GM12878 (cell line): ENCODE measurements around the gene ADAM11. TPM values are rescaled to one million over a fixed set of nuclear protein-coding genes. Genes with fewer than 3 reads are reported as not detected.

ENCODE experiments used
- ATAC-seq: fragments of 200-7000 bp; cut with Tn5 transposase; 3 replicates; pipeline ENCODE4 v1.9.1; 2020; ENCODE audit warnings: mild to moderate bottlenecking, moderate library complexity
- BruUV-seq: library from RNA; stranded (reverse); fragments of 400-500 nt; replicated peaks from 2 replicates; lab custom pipeline; 2021; lab: Mats Ljungman, UMichigan
- CTCF ChIA-PET: fragments of 300-600 bp; sonication (Branson Sonifier 250); formaldehyde crosslinking; extraction: SDS; loops from one replicate; lab custom pipeline; 2021; ENCODE audit warnings: inconsistent platforms; lab: Yijun Ruan, JAX
- POLR2A ChIA-PET: fragments of 350-600 bp; formaldehyde crosslinking; extraction: SDS; loops from one replicate; lab custom pipeline; 2021; ENCODE audit warnings: inconsistent platforms; lab: Charles Lee
- RAD21 ChIA-PET: fragments of 300-600 bp; sonication (Branson Sonifier 250); formaldehyde crosslinking; loops from one replicate; lab custom pipeline; 2023; ENCODE audit warnings: antibody characterized with exemption; ENCODE audit not compliant: unreplicated experiment; lab: Charles Lee
- SMC1A ChIA-PET: fragments of 300-600 bp; sonication (Branson Sonifier 250); formaldehyde crosslinking; loops from one replicate; lab custom pipeline; 2023; ENCODE audit not compliant: unreplicated experiment, uncharacterized antibody; lab: Charles Lee
- DNase-seq: peaks from one replicate; pipeline ENCODE4 v3.0.0-alpha.2; 2011; ENCODE audit warnings: low read depth, low spot score
- FAIRE-seq: peaks from 3 replicates; lab custom pipeline; 2011; peaks lifted over from hg19 to GRCh38; lab: Jason Lieb, UNC
- H2AFZ ChIP-seq: 2 replicates; pipeline ENCODE4 v1.6.0; 2011; ENCODE audit warnings: low read depth, low read length, control low read depth; ENCODE audit not compliant: control insufficient read depth
- H3K27ac ChIP-seq: 2 replicates; pipeline ENCODE4 v1.5.1; 2011; ENCODE audit warnings: control low read depth; ENCODE audit not compliant: control insufficient read depth, insufficient read depth
- H3K27me3 ChIP-seq, 2 experiments: replicated peaks in 1 of 2; 2 replicates each; pipeline versions ENCODE4 v1.6.0 to v1.6.1; 2011; ENCODE audit warnings: low read length in 1 of 2; ENCODE audit not compliant: control insufficient read depth in 2 of 2, insufficient read depth in 2 of 2
- H3K36me3 ChIP-seq, 2 experiments: 2 replicates each; pipeline ENCODE4 v1.5.1; 2011; ENCODE audit warnings: low read length in 1 of 2; ENCODE audit not compliant: control insufficient read depth in 2 of 2, insufficient read depth in 2 of 2
- H3K4me1 ChIP-seq: 2 replicates; pipeline ENCODE4 v1.6.1; 2011; ENCODE audit warnings: mild to moderate bottlenecking, low read length, moderate library complexity, mixed read lengths; ENCODE audit not compliant: control insufficient read depth, insufficient read depth
- H3K4me2 ChIP-seq: 2 replicates; pipeline ENCODE4 v1.6.0; 2011; ENCODE audit warnings: control low read depth; ENCODE audit not compliant: control insufficient read depth, insufficient read depth
- H3K4me3 ChIP-seq: fragments of 200-600 bp; sonication (generic); 2 replicates; pipeline ENCODE4 v1.5.1; 2016
- H3K79me2 ChIP-seq: 2 replicates; pipeline ENCODE4 v1.6.0; 2011; ENCODE audit warnings: low read length; ENCODE audit not compliant: control insufficient read depth, insufficient read depth
- H3K9ac ChIP-seq: 2 replicates; pipeline ENCODE4 v1.8.0; 2011; ENCODE audit warnings: low read length, control low read depth, mixed read lengths; ENCODE audit not compliant: control insufficient read depth, insufficient read depth
- H3K9me3 ChIP-seq: replicated peaks from 3 replicates; pipeline ENCODE4 v1.5.1; 2011; ENCODE audit warnings: mild to moderate bottlenecking, low read length; ENCODE audit not compliant: control insufficient read depth, insufficient read depth
- H4K20me1 ChIP-seq: 2 replicates; pipeline ENCODE4 v1.6.0; 2011; ENCODE audit not compliant: control insufficient read depth, insufficient read depth
- CBX5 ChIP-seq: sonication (generic); IDR thresholded peaks from 2 replicates; pipeline ENCODE4 v1.6.1; 2016; ENCODE audit warnings: low read depth, moderate library complexity, mild to moderate bottlenecking, inconsistent platforms
- CHD1 ChIP-seq: IDR thresholded peaks from 2 replicates; pipeline ENCODE4 v1.6.1; 2012; ENCODE audit warnings: low read depth, low read length, improper control_type of control experiment
- FOXK2 ChIP-seq: fragments of 450-650 bp; IDR thresholded peaks from 2 replicates; pipeline ENCODE4 v1.6.1; 2017; ENCODE audit warnings: mild to moderate bottlenecking, moderate library complexity
- HSF1 ChIP-seq: fragments of 150-350 bp; IDR thresholded peaks from 2 replicates; pipeline ENCODE4 v1.6.1; 2014; ENCODE audit warnings: mild to moderate bottlenecking, low read depth, low read length
- JUNB ChIP-seq: IDR thresholded peaks from 2 replicates; pipeline ENCODE4 v1.6.1; 2016; ENCODE audit warnings: antibody characterized with exemption, mild to moderate bottlenecking
- JUND ChIP-seq: IDR thresholded peaks from 2 replicates; pipeline ENCODE4 v1.6.1; 2012; ENCODE audit warnings: low read depth, mild to moderate bottlenecking, low read length, improper control_type of control experiment, moderate library complexity
- MLLT1 ChIP-seq: fragments of 450-650 bp; IDR thresholded peaks from 2 replicates; pipeline ENCODE4 v1.6.1; 2016; ENCODE audit warnings: mild to moderate bottlenecking
- NR2C1 ChIP-seq: fragments of 450-650 bp; IDR thresholded peaks from 2 replicates; pipeline ENCODE4 v1.6.1; 2017; ENCODE audit warnings: antibody characterized with exemption, mild to moderate bottlenecking, moderate library complexity
- POU2F2 ChIP-seq: IDR thresholded peaks from 3 replicates; pipeline ENCODE4 v1.6.1; 2011; ENCODE audit warnings: low read depth, mild to moderate bottlenecking, low read length, borderline replicate concordance
- RB1 ChIP-seq: fragments of 450-650 bp; formaldehyde crosslinking; IDR thresholded peaks from 2 replicates; pipeline ENCODE4 v1.6.1; 2017; ENCODE audit warnings: mild to moderate bottlenecking, borderline replicate concordance
- SMARCA5 ChIP-seq: fragments of 450-650 bp; IDR thresholded peaks from 2 replicates; pipeline ENCODE4 v1.6.1; 2017; ENCODE audit warnings: mild to moderate bottlenecking
- SP1 ChIP-seq: IDR thresholded peaks from one replicate; pipeline ENCODE4 v1.6.1; 2011; ENCODE audit warnings: low read depth, low read length
- TARDBP ChIP-seq: IDR thresholded peaks from 2 replicates; pipeline ENCODE4 v1.6.1; 2016; ENCODE audit warnings: borderline replicate concordance
- TCF12 ChIP-seq: IDR thresholded peaks from 2 replicates; pipeline ENCODE4 v1.6.1; 2011; ENCODE audit warnings: low read depth, mild to moderate bottlenecking, low read length
- ZNF24 ChIP-seq: fragments of 450-650 bp; IDR thresholded peaks from 2 replicates; pipeline ENCODE4 v1.6.1; 2017; ENCODE audit warnings: antibody characterized with exemption, mild to moderate bottlenecking
- ZNF384 ChIP-seq: IDR thresholded peaks from 2 replicates; pipeline ENCODE4 v1.6.1; 2012; ENCODE audit warnings: low read depth, mild to moderate bottlenecking, low read length, improper control_type of control experiment, borderline replicate concordance
- ZSCAN29 ChIP-seq: fragments of 450-650 bp; IDR thresholded peaks from 2 replicates; pipeline ENCODE4 v1.6.1; 2017; ENCODE audit warnings: mild to moderate bottlenecking, moderate library complexity
- ZZZ3 ChIP-seq: IDR thresholded peaks from 2 replicates; pipeline ENCODE4 v1.6.1; 2011; ENCODE audit warnings: low read depth; ENCODE audit not compliant: control insufficient read depth, insufficient read length
- WGBS: methylation state at CpG from one replicate; pipeline ENCODE4 v1.1.6; 2016; ENCODE audit warnings: low lambda C conversion rate; ENCODE audit not compliant: insufficient replicate concordance, insufficient coverage; ENCODE audit errors: missing lambda C conversion rate; 5-methylcytosine and 5-hydroxymethylcytosine counted together
- in situ Hi-C: fragments of 300-500 bp; cut with MboI; formaldehyde crosslinking; loops from 9 replicates; pipeline ENCODE4 v1.14.3; 2018; ENCODE audit warnings: mixed read lengths
- intact Hi-C: fragments of 100-400 bp; cut with micrococcal nuclease; formaldehyde crosslinking; loops from one replicate; pipeline ENCODE4 v1.14.2; 2022; ENCODE audit not compliant: unreplicated experiment
- polyA plus RNA-seq, 11 experiments: library from polyadenylated mRNA; depleted of rRNA in 4 of 11; unstranded in 6 of 11; stranded (reverse) in 5 of 11; fragments of >200 nt; fragmentation: Nextera tagmentation in 4 of 11; fragmentation: Illumina TruSeq in 1 of 11; extraction: Ambion mirVana in 4 of 11; extraction: Trizol in 1 of 11; gene quantifications; 1 replicate in 1 of 11; 2 replicates in 10 of 11; pipeline versions ENCODE4 v1.2.1 to v1.2.3, GENCODE V29; 2011 to 2016; ENCODE audit warnings: inconsistent platforms in 2 of 11, missing spikeins in 2 of 11, low read depth in 1 of 11
- total RNA-seq, 4 experiments: library from RNA; depleted of rRNA in 3 of 4; stranded (reverse); fragments of >200 nt in 3 of 4; fragmentation: Illumina TruSeq in 1 of 4; extraction: Trizol in 1 of 4; gene quantifications; 2 replicates each; pipeline versions ENCODE4 v1.2.1 to v1.2.3, GENCODE V29; 2013 to 2021

The ADAM11 gene
- total and polyA plus RNA-seq, 10 of the 15 experiments (the other 5 are each of a cell fraction or from before 2014, with no cell fraction given) = 0.03 to 0.37 (median 0.06) TPM; not detected in 3

- no peak for ATAC-seq
- Histone ChIP-seq H3K79me2 (no peaks in the 10 kb centered on the region), H3K9me3 (no peaks in the 10 kb centered on the region), H4K20me1 (no peaks in the 10 kb centered on the region), H3K4me3 (no peak overlapping the region), H3K4me1 (no peaks in the 10 kb centered on the region), H2AFZ (no peak overlapping the region), H3K4me2 (no peak overlapping the region), H3K27me3 (no peaks in the 10 kb centered on the region; a peak in 3 of 4 replicates), H3K36me3 (no peaks in the 10 kb centered on the region)
- BruUV-seq = no TSS peak
- WGBS = 37% methylated on average over 7 of the region's 7 CpGs
- in situ Hi-C loops = no loop called here
- ChIA-PET SMC1A (no interaction called here), RAD21 (no interaction called here), CTCF (interaction anchor here (1.2 kb wide), 1 partner anchor 9 kb away, joined by 3 read pairs; no protein-coding TSS in a partner anchor)
- intact Hi-C loops = no loop called here
- DNase-seq = no peak
- TF ChIP-seq CBX5 (no peak), TARDBP (no peak), ZNF24 (no peak), POU2F2 (no peak), MLLT1 (no peak), JUNB (no peak), JUND (no peak), HSF1 (no peak), ZZZ3 (no peak), SP1 (no peak), CHD1 (no peak), RB1 (no peak), FOXK2 (no peak), ZSCAN29 (no peak), SMARCA5 (no peak), ZNF384 (no peak), NR2C1 (no peak), TCF12 (no peak)
- TF ChIP-seq, all 136 proteins: peak for 0
- H3K9ac ChIP-seq = no peak overlapping the region
- POLR2A ChIA-PET = no interaction called here
- no peak overlapping the region for H3K27ac ChIP-seq
- no peak for FAIRE-seq
Observed at GRCh38 chr17:44788139-44788538, 29.4 kb downstream of the ADAM11 start.
